HCT116 (cell line): Measurements from ENCODE around the gene HRH2.

Experiments
- EGR1 ChIP-seq: IDR thresholded peaks from 2 replicates; pipeline ENCODE4 v1.6.1; 2012; ENCODE audit warnings: low read depth
- ELF1 ChIP-seq: IDR thresholded peaks from 2 replicates; pipeline ENCODE4 v1.6.1; 2012; ENCODE audit warnings: low read depth, borderline replicate concordance
- EZH2phosphoT487 ChIP-seq: fragments of 200-600 bp; IDR thresholded peaks from 2 replicates; pipeline ENCODE4 v1.6.1; 2018; ENCODE audit warnings: antibody characterized with exemption, borderline replicate concordance
- POLR2A ChIP-seq: IDR thresholded peaks from 2 replicates; pipeline ENCODE4 v1.7.0; 2011; ENCODE audit warnings: borderline replicate concordance; ENCODE audit not compliant: insufficient read depth, insufficient read length; ENCODE audit errors: extremely low read depth
- RAD21 ChIP-seq: IDR thresholded peaks from 2 replicates; pipeline ENCODE4 v1.6.1; 2012; ENCODE audit warnings: low read depth, mild to moderate bottlenecking
- SRF ChIP-seq: IDR thresholded peaks from 2 replicates; pipeline ENCODE4 v1.6.1; 2012; ENCODE audit warnings: low read depth
- YY1 ChIP-seq: IDR thresholded peaks from 2 replicates; pipeline ENCODE4 v1.6.1; 2011; ENCODE audit warnings: low read length, low read depth, moderate library complexity, mild to moderate bottlenecking; ENCODE audit not compliant: insufficient replicate concordance; ENCODE audit errors: extremely low read depth
- ZNF274 ChIP-seq: fragments of 200-500 bp; sonication (Bioruptor generic); IDR thresholded peaks from 2 replicates; pipeline ENCODE4 v1.6.1; 2014; ENCODE audit warnings: mild to moderate bottlenecking, low read depth, low read length, inconsistent platforms
- TF ChIP-seq, protein P1 (sequence below), 3 experiments: fragments of 200-600 bp in 1 of 3; sonication (generic) in 1 of 3; IDR thresholded peaks in 2 of 3; conservative IDR thresholded peaks in 1 of 3; 2 replicates each; pipeline ENCODE4 v1.5.1; 2012 to 2017; ENCODE audit warnings: low read depth in 2 of 3, low read length in 2 of 3, antibody characterized with exemption in 1 of 3, borderline replicate concordance in 1 of 3, control low read depth in 1 of 3, mild to moderate bottlenecking in 1 of 3, mixed read lengths in 1 of 3, mixed run types in 1 of 3, moderate library complexity in 1 of 3; ENCODE audit not compliant: insufficient read depth in 1 of 3
- TF ChIP-seq, protein P2 (sequence below): IDR thresholded peaks from 2 replicates; pipeline ENCODE4 v1.6.1; 2012; ENCODE audit warnings: low read depth

DNA sequence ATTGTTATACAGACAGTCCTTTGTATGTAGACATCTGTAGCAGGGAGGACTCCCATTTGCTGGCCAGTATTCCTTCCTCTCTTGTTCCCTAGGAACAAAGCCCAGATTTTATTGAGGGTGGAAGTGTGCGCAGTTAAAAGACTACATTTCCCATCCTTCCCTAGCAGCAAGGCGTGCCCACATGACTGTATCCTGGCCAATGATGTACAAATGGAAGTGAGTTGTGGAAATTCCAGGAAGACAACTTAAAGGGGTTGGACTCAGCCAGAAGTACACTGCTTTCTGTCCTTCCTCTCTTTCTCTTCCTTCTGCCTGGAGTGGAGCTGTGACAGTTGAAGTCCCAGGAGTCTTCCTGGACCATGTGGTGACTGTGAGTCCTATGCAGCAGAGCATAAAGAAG, 89.0 kb downstream of the HRH2 start:
- TF ChIP-seq EGR1 (no peak), YY1 (peak; percentile 50), POLR2A (no peak), SRF (no peak), ZNF274 (no peak), EZH2phosphoT487 (no peak), ELF1 (peak; percentile 79), RAD21 (no peak)
- TF ChIP-seq, protein P1, sequence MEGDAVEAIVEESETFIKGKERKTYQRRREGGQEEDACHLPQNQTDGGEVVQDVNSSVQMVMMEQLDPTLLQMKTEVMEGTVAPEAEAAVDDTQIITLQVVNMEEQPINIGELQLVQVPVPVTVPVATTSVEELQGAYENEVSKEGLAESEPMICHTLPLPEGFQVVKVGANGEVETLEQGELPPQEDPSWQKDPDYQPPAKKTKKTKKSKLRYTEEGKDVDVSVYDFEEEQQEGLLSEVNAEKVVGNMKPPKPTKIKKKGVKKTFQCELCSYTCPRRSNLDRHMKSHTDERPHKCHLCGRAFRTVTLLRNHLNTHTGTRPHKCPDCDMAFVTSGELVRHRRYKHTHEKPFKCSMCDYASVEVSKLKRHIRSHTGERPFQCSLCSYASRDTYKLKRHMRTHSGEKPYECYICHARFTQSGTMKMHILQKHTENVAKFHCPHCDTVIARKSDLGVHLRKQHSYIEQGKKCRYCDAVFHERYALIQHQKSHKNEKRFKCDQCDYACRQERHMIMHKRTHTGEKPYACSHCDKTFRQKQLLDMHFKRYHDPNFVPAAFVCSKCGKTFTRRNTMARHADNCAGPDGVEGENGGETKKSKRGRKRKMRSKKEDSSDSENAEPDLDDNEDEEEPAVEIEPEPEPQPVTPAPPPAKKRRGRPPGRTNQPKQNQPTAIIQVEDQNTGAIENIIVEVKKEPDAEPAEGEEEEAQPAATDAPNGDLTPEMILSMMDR (IDR thresholded peaks at IDR 0.05 in 2 of 3, conservative IDR thresholded peaks at IDR 0.05 in 1 of 3; ENCODE audit: borderline replicate concordance in 1 of 3, insufficient read depth in 1 of 3, low read depth in 2 of 3, low read length in 2 of 3): no peak
- TF ChIP-seq, protein P2, sequence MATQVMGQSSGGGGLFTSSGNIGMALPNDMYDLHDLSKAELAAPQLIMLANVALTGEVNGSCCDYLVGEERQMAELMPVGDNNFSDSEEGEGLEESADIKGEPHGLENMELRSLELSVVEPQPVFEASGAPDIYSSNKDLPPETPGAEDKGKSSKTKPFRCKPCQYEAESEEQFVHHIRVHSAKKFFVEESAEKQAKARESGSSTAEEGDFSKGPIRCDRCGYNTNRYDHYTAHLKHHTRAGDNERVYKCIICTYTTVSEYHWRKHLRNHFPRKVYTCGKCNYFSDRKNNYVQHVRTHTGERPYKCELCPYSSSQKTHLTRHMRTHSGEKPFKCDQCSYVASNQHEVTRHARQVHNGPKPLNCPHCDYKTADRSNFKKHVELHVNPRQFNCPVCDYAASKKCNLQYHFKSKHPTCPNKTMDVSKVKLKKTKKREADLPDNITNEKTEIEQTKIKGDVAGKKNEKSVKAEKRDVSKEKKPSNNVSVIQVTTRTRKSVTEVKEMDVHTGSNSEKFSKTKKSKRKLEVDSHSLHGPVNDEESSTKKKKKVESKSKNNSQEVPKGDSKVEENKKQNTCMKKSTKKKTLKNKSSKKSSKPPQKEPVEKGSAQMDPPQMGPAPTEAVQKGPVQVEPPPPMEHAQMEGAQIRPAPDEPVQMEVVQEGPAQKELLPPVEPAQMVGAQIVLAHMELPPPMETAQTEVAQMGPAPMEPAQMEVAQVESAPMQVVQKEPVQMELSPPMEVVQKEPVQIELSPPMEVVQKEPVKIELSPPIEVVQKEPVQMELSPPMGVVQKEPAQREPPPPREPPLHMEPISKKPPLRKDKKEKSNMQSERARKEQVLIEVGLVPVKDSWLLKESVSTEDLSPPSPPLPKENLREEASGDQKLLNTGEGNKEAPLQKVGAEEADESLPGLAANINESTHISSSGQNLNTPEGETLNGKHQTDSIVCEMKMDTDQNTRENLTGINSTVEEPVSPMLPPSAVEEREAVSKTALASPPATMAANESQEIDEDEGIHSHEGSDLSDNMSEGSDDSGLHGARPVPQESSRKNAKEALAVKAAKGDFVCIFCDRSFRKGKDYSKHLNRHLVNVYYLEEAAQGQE: no peak
